Naive thymus-derived CD4-positive, alpha-beta T cell (primary cell): Measurements from ENCODE around the gene PTMA. TPM values are rescaled to one million over a fixed set of nuclear protein-coding genes. Genes with fewer than 3 reads are reported as not detected.

ENCODE experiments used
- ATAC-seq: fragments of 150-1000 bp; cut with Tn5 transposase; 2 replicates; pipeline ENCODE4 v1.10.0; 2021; ENCODE audit warnings: mild to moderate bottlenecking, moderate library complexity
- CTCF ChIA-PET: fragments of 350-600 bp; sonication (Branson Sonifier 250); formaldehyde crosslinking; loops from one replicate; lab custom pipeline; 2021; ENCODE audit warnings: antibody characterized with exemption; lab: Charles Lee
- POLR2A ChIA-PET: fragments of 350-600 bp; sonication (Branson Sonifier 250); formaldehyde crosslinking; loops from one replicate; lab custom pipeline; 2021; ENCODE audit warnings: antibody characterized with exemption, inconsistent platforms; lab: Charles Lee
- DNase-seq, 9 donors: peaks; one replicate each; pipeline versions ENCODE4 v3.0.0 to v3.0.0-alpha.2; 2020 to 2022; ENCODE audit warnings: mixed read lengths in 1 of 9
- H3K27ac ChIP-seq: one replicate; pipeline ENCODE4 v1.7.0; 2013; ENCODE audit warnings: mild to moderate bottlenecking, low read depth, low read length, moderate library complexity
- H3K27me3 ChIP-seq, 2 donors: one replicate each; pipeline ENCODE4 v1.7.0; 2013; ENCODE audit warnings: low read length in 2 of 2, mild to moderate bottlenecking in 2 of 2, moderate library complexity in 2 of 2; ENCODE audit not compliant: control insufficient read depth in 2 of 2, insufficient read depth in 2 of 2
- H3K36me3 ChIP-seq, 3 experiments: 1 replicate in 2 of 3; 2 replicates in 1 of 3; pipeline ENCODE4 v1.7.0; 2013; ENCODE audit warnings: low read length in 3 of 3, mild to moderate bottlenecking in 3 of 3, moderate library complexity in 1 of 3; ENCODE audit not compliant: insufficient read depth in 3 of 3, control insufficient read depth in 2 of 3
- H3K4me1 ChIP-seq, 2 donors: one replicate each; pipeline ENCODE4 v1.7.0; 2013; ENCODE audit warnings: low read length in 2 of 2, mild to moderate bottlenecking in 2 of 2, moderate library complexity in 1 of 2; ENCODE audit not compliant: control insufficient read depth in 2 of 2, insufficient read depth in 2 of 2
- H3K4me3 ChIP-seq: 2 replicates; pipeline ENCODE4 v1.7.0; 2013; ENCODE audit warnings: mild to moderate bottlenecking, low read length
- H3K9me3 ChIP-seq, 3 experiments: 1 replicate in 2 of 3; 2 replicates in 1 of 3; pipeline ENCODE4 v1.7.0; 2013; ENCODE audit warnings: low read length in 3 of 3; ENCODE audit not compliant: control insufficient read depth in 2 of 3
- H3K27ac Mint-ChIP-seq, 9 donors: one replicate each; pipeline ENCODE4 v1.8.0; 2020 to 2022; ENCODE audit warnings: mixed read lengths in 9 of 9, mild to moderate bottlenecking in 8 of 9, moderate library complexity in 5 of 9, inconsistent platforms in 2 of 9
- H3K27me3 Mint-ChIP-seq, 5 donors: one replicate each; pipeline ENCODE4 v1.8.0; 2021 to 2022; ENCODE audit warnings: mixed read lengths in 5 of 5, mild to moderate bottlenecking in 1 of 5
- H3K36me3 Mint-ChIP-seq, 5 donors: one replicate each; pipeline ENCODE4 v1.8.0; 2020 to 2022; ENCODE audit warnings: mixed read lengths in 5 of 5, mild to moderate bottlenecking in 3 of 5, inconsistent platforms in 1 of 5
- H3K4me1 Mint-ChIP-seq, 7 donors: one replicate each; pipeline ENCODE4 v1.8.0; 2020 to 2022; ENCODE audit warnings: mixed read lengths in 7 of 7, mild to moderate bottlenecking in 3 of 7, inconsistent platforms in 1 of 7
- H3K4me3 Mint-ChIP-seq, 10 donors: one replicate each; pipeline ENCODE4 v1.8.0; 2020 to 2022; ENCODE audit warnings: mild to moderate bottlenecking in 10 of 10, mixed read lengths in 10 of 10, moderate library complexity in 6 of 10, inconsistent platforms in 2 of 10
- H3K9me3 Mint-ChIP-seq, 11 donors: one replicate each; pipeline ENCODE4 v1.8.0; 2020 to 2022; ENCODE audit warnings: mixed read lengths in 11 of 11, mild to moderate bottlenecking in 4 of 11, inconsistent platforms in 1 of 11, moderate library complexity in 1 of 11
- intact Hi-C, 2 donors: fragments of 100-400 bp; cut with micrococcal nuclease; formaldehyde crosslinking; loops; one replicate each; pipeline ENCODE4 v1.15.1; 2023
- polyA plus RNA-seq, 2 donors: library from polyadenylated mRNA; unstranded; fragments of 300-500 nt; fragmentation: Illumina TruSeq; gene quantifications; one replicate each; pipeline ENCODE4 v1.2.3, GENCODE V29; 2021
- total RNA-seq, 6 experiments: library from RNA in 5 of 6; stranded (reverse) in 5 of 6; gene quantifications; 1 replicate in 5 of 6; 2 replicates in 1 of 6; pipeline ENCODE4 v1.2.3 and lab custom pipeline; 2021 to 2026

The PTMA gene
- total and polyA plus RNA-seq, 7 experiments from 2014 or later: 1,211 to 2,051 (median 1,324) TPM

DNA sequence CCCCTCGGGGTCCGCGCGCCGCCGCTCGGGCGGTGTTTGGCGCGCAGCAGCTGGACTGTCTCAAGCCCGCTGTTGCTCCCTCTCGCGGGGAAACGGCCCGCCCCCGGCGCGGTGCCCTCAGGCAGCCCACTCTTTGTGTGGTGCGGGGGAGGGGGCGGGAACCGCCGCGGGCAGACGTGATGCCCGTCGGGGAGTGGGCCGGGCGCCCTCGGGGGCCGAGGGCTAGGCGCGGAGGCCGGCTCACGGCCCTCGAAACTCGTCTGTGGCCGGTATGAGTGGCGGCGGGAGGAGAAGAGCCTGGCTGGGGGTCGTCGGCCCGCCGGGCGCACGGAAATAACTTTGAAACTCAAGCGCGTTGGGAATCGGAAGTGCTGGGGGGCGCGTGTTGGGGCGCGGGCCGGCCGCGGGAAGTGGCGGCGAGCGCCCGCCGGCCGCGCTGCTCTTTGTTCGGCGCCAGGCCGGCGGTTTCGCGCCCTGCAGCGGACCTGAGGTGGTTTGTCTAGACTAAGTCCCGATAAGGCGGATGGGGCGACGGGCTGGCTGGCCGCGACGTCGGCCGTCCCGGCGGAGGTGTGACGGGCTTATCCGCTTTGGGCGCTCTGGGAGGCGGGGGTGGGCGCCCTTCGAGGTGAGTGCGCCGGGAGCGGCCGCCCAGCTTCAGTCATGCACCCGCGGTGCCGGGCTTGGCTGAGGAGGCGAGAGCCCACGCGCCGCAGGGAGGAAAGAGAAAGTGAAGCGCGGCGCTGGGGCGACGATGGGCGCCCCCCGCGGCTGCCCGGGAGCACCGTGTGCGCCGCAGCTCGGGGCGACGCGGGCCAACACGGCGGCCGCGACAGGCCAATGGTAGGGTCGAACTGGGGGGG lies 679 bp downstream of the PTMA start:
- Histone ChIP-seq H3K9me3 (no peaks in the 10 kb centered on the region), H3K27ac (peak overlapping the region; percentile 95), H3K4me3 (peak overlapping the region; percentile 90), H3K27me3 (no peaks in the 10 kb centered on the region), H3K36me3 (peaks cover 12 to 45% (median 15%) of the 10 kb centered on the region in 3 experiments), H3K4me1 (peaks cover 31 to 34% of the 10 kb centered on the region in 2 donors)
- CTCF ChIA-PET: interaction anchor here (0.7 to 1.3 kb wide), 6 partner anchors 20 to 96 kb away, joined by 3 to 5 read pairs (median 4); no protein-coding TSS in a partner anchor
- peaks cover 0 to 14% (median 0%) of the 10 kb centered on the region in 11 donors for H3K9me3 Mint-ChIP-seq
- H3K27ac Mint-ChIP-seq: peak overlapping the region; percentile 99 to 100 (median 100)
- peaks cover 26 to 51% (median 38%) of the 10 kb centered on the region in 7 donors for H3K4me1 Mint-ChIP-seq
- peak; percentile 48 to 76 (median 61) for DNase-seq
- POLR2A ChIA-PET: interaction anchor here (0.6 to 8.8 kb wide), 17 partner anchors 9 to 1559 kb away, joined by 3 to 241 read pairs (median 5); partner anchors contain the start of genes EIF4E2, NCL, PDE6D and TIGD1
- H3K4me3 Mint-ChIP-seq: peak overlapping the region; percentile 92 to 100 (median 98)
- intact Hi-C loops: loop anchor here (1.0 to 10.0 kb wide), 8 partner anchors 96 to 1558 kb away; partner anchors contain the start of genes NCL (in 1 of the 2), PSMD1 (in 1 of the 2) and SP100 (in 1 of the 2)
- no peak for ATAC-seq
- peaks cover 0 to 6% (median 0%) of the 10 kb centered on the region in 5 donors for H3K27me3 Mint-ChIP-seq
- H3K36me3 Mint-ChIP-seq: peaks cover 10 to 40% (median 21%) of the 10 kb centered on the region in 5 donors

DNA sequence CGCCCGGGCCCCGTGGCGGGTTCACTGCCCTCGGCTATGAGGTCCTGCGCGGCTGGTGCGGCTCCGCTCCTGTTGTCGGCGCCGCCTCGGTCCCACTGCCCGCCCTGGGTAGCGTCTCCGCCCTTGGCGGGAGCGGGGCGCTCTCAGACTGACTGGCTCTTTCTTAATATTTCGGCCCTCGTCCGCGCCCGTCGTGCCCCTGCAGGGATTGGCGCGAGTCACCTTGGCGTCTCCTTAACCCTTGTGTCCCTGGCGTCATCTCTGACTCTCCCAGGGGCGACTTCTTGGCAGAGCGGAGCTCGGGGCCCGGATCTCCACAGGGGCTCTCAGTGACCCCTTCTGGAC lies 1.3 kb downstream of the PTMA start:
- no peak for ATAC-seq
- peak overlapping the region; percentile 90 for H3K4me3 ChIP-seq
- POLR2A ChIA-PET: interaction anchor here (0.6 to 8.8 kb wide), 10 partner anchors 9 to 246 kb away, joined by 3 to 241 read pairs (median 8); partner anchors contain the start of gene NCL

DNA sequence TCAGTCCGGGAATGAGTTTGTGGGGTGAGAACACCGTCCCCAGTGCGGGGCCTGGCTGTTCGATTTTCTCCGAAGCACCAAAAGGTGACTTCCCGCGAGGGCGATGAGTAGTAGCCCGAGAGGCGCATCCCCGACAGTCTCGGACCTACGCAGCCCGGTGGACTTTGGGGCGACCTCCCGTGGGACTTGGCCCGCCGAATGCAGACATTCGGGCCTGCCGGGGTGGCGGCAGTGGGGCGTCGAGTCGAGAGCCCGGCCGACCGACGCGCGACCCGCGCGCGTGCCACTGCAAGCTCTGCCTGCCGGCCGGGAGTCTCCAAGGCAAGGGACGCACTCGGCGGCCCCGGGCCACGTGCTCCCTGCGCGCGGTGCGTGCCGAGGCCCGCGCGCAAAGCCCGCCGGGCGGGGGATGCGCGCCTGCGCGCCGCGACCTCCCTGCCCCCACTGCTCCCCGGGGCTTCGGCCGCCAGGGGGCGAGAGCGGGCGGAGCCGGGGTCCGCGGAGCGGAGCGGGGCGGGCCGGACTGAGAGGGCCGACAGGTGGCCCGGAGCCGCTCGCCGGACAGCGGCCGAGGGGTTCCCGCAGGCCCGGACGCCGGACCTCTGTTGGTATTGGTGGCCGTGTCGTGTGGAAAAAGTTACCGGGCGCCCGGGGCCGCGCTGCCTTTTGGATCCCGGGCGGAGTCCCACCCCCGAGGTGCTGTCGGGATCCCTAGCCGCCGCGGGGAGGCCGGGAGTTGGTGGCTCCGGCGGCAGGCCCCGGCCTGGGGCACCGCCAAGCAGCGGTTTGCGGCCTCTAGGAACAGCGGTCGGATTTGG lies 1.9 kb downstream of the PTMA start:
- POLR2A ChIA-PET: interaction anchor here (0.6 to 8.8 kb wide), 10 partner anchors 10 to 247 kb away, joined by 3 to 241 read pairs (median 8); partner anchors contain the start of gene NCL
- ATAC-seq: peak; percentile 40
- H3K4me1 ChIP-seq: peaks cover 37 to 42% of the 10 kb centered on the region in 2 donors
- H3K4me3 ChIP-seq: peak overlapping the region; percentile 90
- Mint-ChIP-seq H3K36me3 (peaks cover 10 to 35% (median 24%) of the 10 kb centered on the region in 5 donors), H3K4me1 (peaks cover 28 to 54% (median 41%) of the 10 kb centered on the region in 7 donors), H3K4me3 (peak overlapping the region; percentile 91 to 99 (median 92)), H3K9me3 (peaks cover 0 to 14% (median 0%) of the 10 kb centered on the region in 11 donors), H3K27me3 (peaks cover 0 to 6% (median 0%) of the 10 kb centered on the region in 5 donors), H3K27ac (peak overlapping the region; percentile 91 to 100 (median 96))
- no peaks in the 10 kb centered on the region for H3K9me3 ChIP-seq
- H3K27me3 ChIP-seq: no peaks in the 10 kb centered on the region
- H3K27ac ChIP-seq: peak overlapping the region; percentile 95
- intact Hi-C loops: loop anchor here in 1 of 2 donors (1.0 to 10.0 kb wide), 5 partner anchors 71 to 1557 kb away; partner anchors contain the start of genes PDE6D, PSMD1 and SP100
- peaks cover 12 to 52% (median 15%) of the 10 kb centered on the region in 3 experiments for H3K36me3 ChIP-seq
- peak; percentile 75 to 99 (median 89) for DNase-seq
- CTCF ChIA-PET: interaction anchor here (0.5 to 1.3 kb wide), 5 partner anchors 21 to 52 kb away, joined by 3 to 6 read pairs (median 4); no protein-coding TSS in a partner anchor

More for the DNA sequence above, 1.3 kb downstream of the PTMA start:
- Histone ChIP-seq H3K27me3 (no peaks in the 10 kb centered on the region), H3K9me3 (no peaks in the 10 kb centered on the region), H3K27ac (peak overlapping the region; percentile 95), H3K36me3 (peaks cover 12 to 51% (median 15%) of the 10 kb centered on the region in 3 experiments), H3K4me1 (peaks cover 35 to 40% of the 10 kb centered on the region in 2 donors)
- peak overlapping the region; percentile 91 to 100 (median 96) for H3K27ac Mint-ChIP-seq
- intact Hi-C loops: loop anchor here in 1 of 2 donors (5.0 to 10.0 kb wide), 4 partner anchors 608 to 1558 kb away; partner anchors contain the start of genes PSMD1 and SP100
- peaks cover 0 to 14% (median 0%) of the 10 kb centered on the region in 11 donors for H3K9me3 Mint-ChIP-seq
- peak in 5 of 9 donors; percentile 44 to 62 (median 54) for DNase-seq
- H3K36me3 Mint-ChIP-seq: peaks cover 10 to 37% (median 24%) of the 10 kb centered on the region in 5 donors
- CTCF ChIA-PET: interaction anchor here (0.5 to 1.3 kb wide), 5 partner anchors 20 to 51 kb away, joined by 3 to 6 read pairs (median 4); no protein-coding TSS in a partner anchor
- peaks cover 0 to 6% (median 0%) of the 10 kb centered on the region in 5 donors for H3K27me3 Mint-ChIP-seq
- H3K4me1 Mint-ChIP-seq: peaks cover 26 to 51% (median 41%) of the 10 kb centered on the region in 7 donors
- H3K4me3 Mint-ChIP-seq: peak overlapping the region; percentile 88 to 99 (median 92)

DNA sequence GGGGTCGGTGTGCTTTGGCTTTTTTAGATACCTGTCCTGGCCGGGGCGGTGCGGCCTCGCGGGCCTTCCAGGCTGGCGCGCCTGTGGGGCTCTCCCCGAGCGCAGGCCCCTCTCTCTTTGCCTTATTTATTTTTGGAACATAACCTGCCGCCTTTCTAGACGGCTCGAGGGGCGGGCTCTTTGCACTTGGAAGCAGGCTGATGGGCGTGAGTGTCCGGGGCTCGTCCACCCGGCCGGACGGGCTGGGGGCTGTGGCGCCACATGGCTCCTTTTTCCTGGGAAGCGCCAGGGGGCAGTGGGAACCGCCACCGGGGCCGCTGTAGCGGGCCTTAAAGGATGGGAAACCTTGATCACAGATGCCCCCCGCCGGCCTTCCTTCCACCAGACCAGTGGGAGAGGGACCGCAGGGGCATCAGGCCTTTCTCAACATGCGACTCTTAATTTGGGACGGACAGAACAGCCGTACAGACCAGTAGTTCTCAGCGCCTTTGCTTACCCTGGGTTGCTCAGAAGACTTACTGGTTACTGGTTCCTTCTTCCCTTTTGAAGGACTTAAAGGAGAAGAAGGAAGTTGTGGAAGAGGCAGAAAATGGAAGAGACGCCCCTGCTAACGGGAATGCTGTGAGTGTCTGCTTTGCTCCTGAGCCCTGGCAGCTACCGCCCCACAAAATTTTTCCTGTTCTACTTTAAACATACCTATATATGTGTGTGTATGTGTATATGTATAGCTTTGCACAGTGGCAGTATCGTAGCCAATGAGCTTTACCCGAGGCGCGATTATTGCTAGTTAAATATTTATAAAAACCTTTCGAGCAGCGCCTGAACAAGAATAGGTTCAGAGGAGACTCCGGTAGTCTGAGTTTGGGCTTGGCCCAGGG lies 2.7 kb downstream of the PTMA start:
- POLR2A ChIA-PET: interaction anchor here (1.2 to 6.0 kb wide), 6 partner anchors 8 to 99 kb away, joined by 5 to 80 read pairs (median 32); no protein-coding TSS in a partner anchor
- CTCF ChIA-PET: interaction anchor here (0.6 to 12.1 kb wide), 6 partner anchors 10 to 925 kb away, joined by 3 to 475 read pairs (median 4); no protein-coding TSS in a partner anchor
- peak overlapping the region; percentile 89 to 98 (median 95) for H3K27ac Mint-ChIP-seq
- Histone ChIP-seq H3K4me3 (peak overlapping the region; percentile 90), H3K27ac (peak overlapping the region; percentile 95), H3K4me1 (peaks cover 28 to 35% of the 10 kb centered on the region in 2 donors), H3K9me3 (no peaks in the 10 kb centered on the region), H3K27me3 (no peaks in the 10 kb centered on the region), H3K36me3 (peaks cover 12 to 52% (median 15%) of the 10 kb centered on the region in 3 experiments)
- peaks cover 10 to 32% (median 24%) of the 10 kb centered on the region in 5 donors for H3K36me3 Mint-ChIP-seq
- H3K9me3 Mint-ChIP-seq: peaks cover 0 to 18% (median 0%) of the 10 kb centered on the region in 11 donors
- peak overlapping the region; percentile 83 to 99 (median 92) for H3K4me3 Mint-ChIP-seq
- H3K27me3 Mint-ChIP-seq: peaks cover 0 to 6% (median 0%) of the 10 kb centered on the region in 5 donors
- ATAC-seq (no peak), DNase-seq (peak in 6 of 9 donors; percentile 18 to 35 (median 24))
- intact Hi-C loops: loop anchor here in 1 of 2 donors (1.0 kb wide), 1 partner anchor 70 kb away; the partner anchor contains the start of gene PDE6D
- H3K4me1 Mint-ChIP-seq: peaks cover 30 to 52% (median 38%) of the 10 kb centered on the region in 7 donors
